Panc1 (cell line): Measurements from ENCODE around the gene SLIT3.

Experiments used
- CTCF ChIP-seq: fragments of 450-650 bp; IDR thresholded peaks from 2 replicates; pipeline ENCODE4 v1.5.1; 2017; ENCODE audit warnings: mild to moderate bottlenecking
- POLR2AphosphoS5 ChIP-seq: IDR thresholded peaks from 2 replicates; pipeline ENCODE4 v1.6.1; 2012; ENCODE audit warnings: mild to moderate bottlenecking, low read depth, low read length, moderate library complexity
- REST ChIP-seq, 2 experiments: IDR thresholded peaks; 2 replicates each; pipeline ENCODE4 v1.6.1; 2011 to 2012; ENCODE audit warnings: low read depth in 2 of 2, control low read depth in 1 of 2, low read length in 1 of 2, mild to moderate bottlenecking in 1 of 2, moderate library complexity in 1 of 2; ENCODE audit not compliant: insufficient read depth in 1 of 2
- SIN3A ChIP-seq: IDR thresholded peaks from 2 replicates; pipeline ENCODE4 v1.6.1; 2012; ENCODE audit warnings: low read depth, mild to moderate bottlenecking, low read length, moderate library complexity, borderline replicate concordance; ENCODE audit not compliant: insufficient read depth
- TCF7L2 ChIP-seq: IDR thresholded peaks from 2 replicates; pipeline ENCODE4 v1.6.1; 2011; ENCODE audit warnings: mild to moderate bottlenecking, low read depth, low read length, inconsistent platforms

DNA sequence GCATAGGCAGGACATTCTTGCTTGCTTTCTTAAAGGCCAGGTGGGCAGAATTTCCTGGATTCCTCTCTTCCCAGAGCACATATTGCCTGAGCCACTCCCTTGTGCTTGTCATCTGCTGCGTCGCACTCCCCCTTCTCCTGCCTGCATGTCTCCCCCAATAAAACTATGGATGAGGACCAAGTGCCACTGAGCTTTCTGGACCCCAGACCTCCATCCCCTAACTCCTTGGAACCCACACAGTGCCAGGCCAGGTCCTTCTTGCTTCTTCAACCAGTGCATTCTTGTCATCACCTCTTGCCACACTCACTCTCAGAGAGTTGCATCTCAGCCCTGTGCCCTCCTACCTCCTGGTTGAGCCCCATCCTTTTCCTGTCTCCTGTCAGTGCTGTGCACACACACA is 563.9 kb downstream of the SLIT3 start:
- no peak for TF ChIP-seq CTCF
- no peak for TF ChIP-seq REST (IDR thresholded peaks at IDR 0.05; ENCODE audit: insufficient read depth in 1 of 2, low read depth in 2 of 2, low read length in 1 of 2)
- TF ChIP-seq SIN3A: no peak
- TF ChIP-seq POLR2AphosphoS5: no peak
- no peak for TF ChIP-seq TCF7L2
